GM20000 (cell line): Measurements from ENCODE around the gene TTC7B.
"Not testable (repeated sequence)": the region's sequence is repeated elsewhere in the genome, so short reads cannot be mapped to it uniquely, and the experiment has no call there.

Experiments
- DNase-seq: peaks from one replicate; pipeline ENCODE4 v3.0.0; 2012; ENCODE audit warnings: low spot score
- CTCF ChIP-seq: IDR thresholded peaks from 2 replicates; pipeline ENCODE4 v1.5.1; 2012; ENCODE audit warnings: mild to moderate bottlenecking, control low read depth; ENCODE audit errors: extremely low read depth, missing control alignments

Gene TTC7B

GRCh38 chr14:90534091-90534837 is 282.0 kb downstream of the TTC7B start:
- TF ChIP-seq CTCF: no peak
- no peak for DNase-seq

- no peak for TF ChIP-seq CTCF
- no peak for DNase-seq
Observed at GRCh38 chr14:90533591-90534021, 282.6 kb downstream of the TTC7B start.

GRCh38 chr14:90532826-90533525 is 283.3 kb downstream of the TTC7B start:
- TF ChIP-seq CTCF: no peak
- DNase-seq: no peak

- DNase-seq: no peak
- TF ChIP-seq CTCF: no peak
Observed at GRCh38 chr14:90531497-90531896, 284.7 kb downstream of the TTC7B start.

DNA sequence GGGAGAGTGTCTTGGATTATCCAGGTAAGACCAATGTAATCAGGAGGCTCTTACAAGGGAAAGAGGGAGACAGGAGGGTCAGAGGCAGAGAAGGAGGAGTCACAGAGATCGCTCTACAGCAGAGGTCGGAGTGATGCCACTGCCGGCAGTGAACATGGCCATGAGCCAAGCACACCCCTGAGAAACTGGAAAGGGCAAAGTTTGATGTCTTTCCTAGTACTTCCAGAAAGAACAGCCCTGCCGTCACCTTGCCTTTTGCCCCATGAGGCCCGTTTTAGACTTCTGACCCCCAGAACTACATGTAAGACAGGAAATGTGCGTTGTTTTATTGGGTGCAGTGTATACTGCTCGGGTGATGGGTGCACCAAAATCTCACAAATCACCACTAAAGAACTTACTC is 285.7 kb downstream of the TTC7B start:
- no peak for TF ChIP-seq CTCF
- no peak for DNase-seq

DNA sequence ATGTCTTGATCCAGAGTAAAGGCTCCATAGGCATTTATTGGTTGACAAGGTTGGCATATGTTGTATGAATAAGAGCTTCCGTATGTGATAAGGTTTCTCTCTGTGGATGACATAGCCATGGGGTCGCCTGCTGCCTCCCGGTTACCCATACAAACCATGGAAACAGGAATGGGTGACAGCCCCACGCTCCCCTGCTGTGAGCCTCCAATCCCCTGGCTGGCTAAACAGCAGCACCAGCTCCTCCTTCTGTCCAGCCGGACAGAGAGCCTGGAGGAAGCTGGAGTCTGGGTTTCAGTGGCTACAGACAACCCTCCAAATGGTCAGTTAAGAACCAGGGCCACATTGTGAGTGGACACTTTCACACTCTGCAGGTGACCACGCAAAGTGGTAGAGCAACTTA is 288.3 kb downstream of the TTC7B start:
- DNase-seq: no peak
- TF ChIP-seq CTCF: no peak

GRCh38 chr14:90526536-90526935 is 289.7 kb downstream of the TTC7B start:
- DNase-seq: not testable (repeated sequence)

DNA sequence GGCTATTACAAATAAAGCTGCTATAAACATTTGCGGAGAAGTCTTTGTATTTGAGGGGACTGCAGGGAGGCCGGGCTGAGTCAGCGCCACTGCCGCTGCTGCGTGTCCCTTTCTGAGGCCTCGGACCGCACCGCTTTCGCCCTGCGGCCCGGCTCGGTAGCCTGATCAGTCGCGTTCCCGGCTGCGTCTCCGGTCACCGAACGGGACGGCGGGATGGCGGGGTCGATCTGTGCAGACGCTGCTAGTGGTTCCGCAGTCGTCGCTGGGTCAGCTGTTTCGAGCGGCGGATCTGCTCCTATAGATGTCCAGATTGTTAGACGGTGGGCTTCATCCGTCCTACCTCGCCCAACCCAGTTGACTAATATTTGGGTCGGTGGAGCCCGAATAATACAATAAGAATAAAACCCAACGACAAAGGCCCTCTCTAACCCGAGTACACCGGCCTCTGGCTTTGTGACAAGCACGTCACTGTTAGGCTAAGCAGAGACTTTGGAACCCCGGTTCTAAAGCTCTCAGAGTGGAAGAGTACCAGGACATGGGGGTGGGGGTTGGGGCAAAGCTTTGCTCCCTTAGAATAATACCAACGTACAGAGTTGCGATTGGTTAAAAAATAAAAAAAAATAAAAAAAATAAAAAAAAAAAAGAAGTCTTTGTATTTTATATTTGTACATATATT is 290.7 kb downstream of the TTC7B start:
- not testable (repeated sequence) for DNase-seq
